BLaER1 treated with 17β-estradiol and CSF1 and Interleukin-3, amounts not matched to agents 10 nM and 100 nM (cell line): ENCODE measurements around the gene RLN3.
"Not testable (repeated sequence)": the region's sequence is repeated elsewhere in the genome, so short reads cannot be mapped to it uniquely, and the experiment has no call there.

Experiments used
- H3K27ac ChIP-seq, 11 experiments: shearing (Covaris generic); formaldehyde crosslinking; 2 replicates each; pipeline ENCODE4 v1.8.1; 2022
- H3K27me3 ChIP-seq, 11 experiments: shearing (Covaris generic); formaldehyde crosslinking; 2 replicates each; pipeline ENCODE4 v1.8.1; 2022
- H3K36me3 ChIP-seq, 11 experiments: shearing (Covaris generic); formaldehyde crosslinking; 2 replicates each; pipeline ENCODE4 v1.8.1; 2022
- H3K4me1 ChIP-seq, 10 experiments: shearing (Covaris generic); formaldehyde crosslinking; 2 replicates each; pipeline ENCODE4 v1.8.1; 2022
- H3K4me2 ChIP-seq, 11 experiments: shearing (Covaris generic); formaldehyde crosslinking; 2 replicates each; pipeline ENCODE4 v1.8.1; 2022
- H3K4me3 ChIP-seq, 10 experiments: shearing (Covaris generic); formaldehyde crosslinking; 2 replicates each; pipeline ENCODE4 v1.8.1; 2022
- H3K9ac ChIP-seq, 11 experiments: shearing (Covaris generic); formaldehyde crosslinking; 2 replicates each; pipeline ENCODE4 v1.8.1; 2022
- H3K9me3 ChIP-seq, 11 experiments: shearing (Covaris generic); formaldehyde crosslinking; replicated peaks in 1 of 11; 2 replicates each; pipeline ENCODE4 v1.8.1; 2022
- H4K20me1 ChIP-seq, 11 experiments: shearing (Covaris generic); formaldehyde crosslinking; 2 replicates each; pipeline ENCODE4 v1.8.1; 2022
- Cebpa-rat ChIP-seq, 11 experiments: shearing (Covaris generic); IDR thresholded peaks; 2 replicates each; pipeline ENCODE4 v1.8.1; 2022

The RLN3 gene

GRCh38 chr19:14035706-14036105 lies 7.8 kb downstream of the RLN3 start:
- no peak overlapping the region for H3K27ac ChIP-seq
- no peak overlapping the region for H3K4me2 ChIP-seq
- H3K27me3 ChIP-seq = peaks cover 0 to 7% (median 0%) of the 10 kb centered on the region in 11 experiments; a peak in 6 of 22 replicates
- H3K36me3 ChIP-seq = peaks cover 0 to 29% (median 0%) of the 10 kb centered on the region in 11 experiments; a peak in 7 of 22 replicates
- H3K9me3 ChIP-seq = no peaks in the 10 kb centered on the region
- H4K20me1 ChIP-seq = peaks cover 0 to 6% (median 0%) of the 10 kb centered on the region in 11 experiments; a peak in 1 of 22 replicates
- no peak overlapping the region for H3K9ac ChIP-seq
- TF ChIP-seq Cebpa-rat (IDR thresholded peaks at IDR 0.05) = no peak
- peaks cover 6 to 19% (median 13%) of the 10 kb centered on the region in 10 experiments; a peak in 19 of 20 replicates for H3K4me1 ChIP-seq
- H3K4me3 ChIP-seq = no peak overlapping the region

- no peak overlapping the region for H3K9ac ChIP-seq
- H3K4me3 ChIP-seq = no peak overlapping the region
- no peaks in the 10 kb centered on the region for H3K27me3 ChIP-seq
- H3K4me1 ChIP-seq = peaks cover 0 to 11% (median 7%) of the 10 kb centered on the region in 10 experiments; a peak in 8 of 20 replicates
- H3K4me2 ChIP-seq = no peak overlapping the region
- no peaks in the 10 kb centered on the region for H3K9me3 ChIP-seq
- no peak overlapping the region for H3K27ac ChIP-seq
- no peak for TF ChIP-seq Cebpa-rat (IDR thresholded peaks at IDR 0.05)
- H4K20me1 ChIP-seq = peaks cover 0 to 6% (median 0%) of the 10 kb centered on the region in 11 experiments; a peak in 1 of 22 replicates
- H3K36me3 ChIP-seq = peaks cover 0 to 44% (median 3%) of the 10 kb centered on the region in 11 experiments; a peak in 7 of 22 replicates
Measured at GRCh38 chr19:14039181-14039580, 11.2 kb downstream of the RLN3 start.

DNA sequence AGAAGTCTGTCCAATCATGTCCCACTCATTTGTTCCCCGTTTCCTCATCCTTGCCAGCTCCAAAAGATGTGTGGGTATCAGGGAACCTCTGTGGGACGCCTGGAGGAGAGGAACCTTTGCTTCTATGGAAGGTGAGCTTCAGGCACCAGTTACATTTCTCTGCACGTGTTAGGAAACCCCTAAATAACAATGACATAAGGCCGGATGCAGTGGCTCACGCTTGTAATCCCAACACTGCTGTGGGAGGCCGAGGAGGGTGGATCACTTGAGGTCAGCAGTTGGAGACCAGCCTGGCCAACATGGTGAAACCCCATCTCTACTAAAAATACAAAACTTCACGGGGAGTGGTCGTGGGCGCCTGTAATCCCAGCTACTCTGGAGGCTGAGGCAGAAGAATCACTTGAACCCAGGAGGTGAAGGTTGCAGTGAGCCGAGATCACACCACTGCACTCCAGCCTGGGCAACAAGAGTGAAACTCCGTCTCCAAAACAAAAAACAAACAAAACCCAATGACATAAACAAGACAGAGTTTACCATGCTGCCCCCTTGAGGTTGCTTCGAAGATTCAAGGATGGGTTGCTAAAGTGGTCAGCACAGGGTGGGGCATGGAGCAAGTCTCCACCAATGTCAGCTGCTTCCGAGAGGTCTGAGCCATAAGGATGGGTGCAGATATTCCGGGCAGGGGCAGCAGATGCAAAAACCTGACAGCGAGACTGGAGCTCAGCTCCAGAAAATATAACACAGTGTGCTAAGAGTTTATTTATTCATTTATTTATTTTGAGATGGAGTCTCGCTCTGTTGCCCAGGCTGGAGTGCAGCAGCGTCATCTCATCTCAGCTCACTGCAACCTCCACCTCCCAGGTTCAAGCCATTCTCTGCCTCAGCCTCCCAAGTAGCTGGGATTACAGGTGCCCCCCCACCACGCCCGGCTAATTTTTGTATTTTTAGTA lies 15.0 kb downstream of the RLN3 start:
- H3K4me1 ChIP-seq = peaks cover 20 to 36% (median 30%) of the 10 kb centered on the region in 10 experiments
- H3K9ac ChIP-seq = peak overlapping the region in 4 of 11 experiments; percentile 36 to 53 (median 41); a peak in 7 of 22 replicates
- H3K4me3 ChIP-seq, H3K9me3 ChIP-seq, H3K27me3 ChIP-seq: not testable (repeated sequence)
- H4K20me1 ChIP-seq = peaks cover 0 to 22% (median 0%) of the 10 kb centered on the region in 11 experiments; a peak in 4 of 22 replicates
- peak overlapping the region in 7 of 11 experiments; percentile 4 to 69 (median 47); a peak in 8 of 22 replicates for H3K27ac ChIP-seq
- H3K4me2 ChIP-seq = peak overlapping the region in 4 of 11 experiments; percentile 15 to 49 (median 24); a peak in 6 of 22 replicates
- peaks cover 0 to 37% (median 1%) of the 10 kb centered on the region in 11 experiments; a peak in 8 of 22 replicates for H3K36me3 ChIP-seq

DNA sequence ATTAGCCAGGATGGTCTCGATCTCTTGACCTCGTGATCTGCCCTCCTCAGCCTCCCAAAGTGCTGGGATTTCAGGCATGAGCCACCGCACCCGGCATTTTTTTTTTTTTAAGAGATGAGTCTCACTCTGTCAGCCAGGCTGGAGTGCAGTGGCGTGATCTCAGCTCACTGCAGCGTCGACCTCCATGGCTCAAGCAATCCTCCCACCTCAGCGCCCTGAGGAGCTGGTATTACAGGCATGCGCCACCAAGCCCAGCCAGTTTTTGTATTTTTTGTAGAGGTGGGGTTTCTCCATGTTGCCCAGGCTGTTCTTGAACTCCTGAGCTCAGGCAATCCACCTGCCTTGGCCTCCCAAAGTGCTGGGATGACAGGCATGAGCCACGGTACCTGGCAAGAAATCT lies 19.9 kb downstream of the RLN3 start:
- Histone ChIP-seq H3K4me1 (peaks cover 19 to 29% (median 25%) of the 10 kb centered on the region in 10 experiments), H3K36me3 (peaks cover 0 to 44% (median 21%) of the 10 kb centered on the region in 11 experiments; a peak in 13 of 22 replicates)

DNA sequence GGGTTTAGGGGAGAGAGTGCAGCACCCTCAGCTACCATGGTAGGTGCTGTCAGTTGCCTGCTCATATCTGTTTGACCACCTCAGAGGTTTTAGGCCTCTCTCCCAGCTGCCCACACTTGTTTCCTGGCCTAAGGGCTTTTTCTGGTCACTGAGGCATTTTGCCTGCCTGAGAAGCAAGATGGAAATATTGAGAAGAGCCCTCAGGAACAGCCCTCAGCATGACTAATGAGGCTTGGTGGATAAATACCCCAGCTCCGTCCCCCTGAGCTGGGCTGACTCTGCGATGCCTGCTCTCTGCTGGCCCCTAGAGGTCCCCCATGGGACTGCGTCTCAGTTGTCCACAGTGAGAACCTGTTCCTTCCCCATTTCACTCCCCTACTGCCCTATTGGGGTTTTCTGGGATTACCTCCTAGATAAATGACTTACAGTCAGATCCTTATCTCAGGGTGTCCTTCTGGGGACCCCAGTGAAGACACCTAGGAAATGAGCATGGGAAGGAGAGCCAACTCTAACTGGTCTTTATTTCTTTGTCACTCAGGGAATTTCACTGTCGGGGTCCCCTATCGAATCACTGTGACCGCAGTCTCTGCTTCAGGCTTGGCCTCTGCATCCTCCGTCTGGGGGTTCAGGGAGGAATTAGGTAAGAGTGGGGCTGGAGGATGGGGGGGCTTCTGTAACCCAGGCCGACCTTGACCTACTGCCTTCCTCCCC lies 20.6 kb downstream of the RLN3 start:
- Histone ChIP-seq H3K9ac (no peak overlapping the region), H3K4me1 (peaks cover 19 to 28% (median 24%) of the 10 kb centered on the region in 10 experiments), H3K36me3 (peaks cover 0 to 46% (median 21%) of the 10 kb centered on the region in 11 experiments; a peak in 13 of 22 replicates), H3K4me3 (no peak overlapping the region), H3K27me3 (peaks cover 0 to 15% (median 0%) of the 10 kb centered on the region in 11 experiments; a peak in 7 of 22 replicates), H3K9me3 (peaks cover 0 to 10% (median 4%) of the 10 kb centered on the region in 11 experiments; a peak in 12 of 22 replicates), H4K20me1 (peaks cover 0 to 34% (median 0%) of the 10 kb centered on the region in 11 experiments; a peak in 7 of 22 replicates), H3K27ac (no peak overlapping the region), H3K4me2 (no peak overlapping the region)
- TF ChIP-seq Cebpa-rat (IDR thresholded peaks at IDR 0.05) = no peak

More for the DNA sequence above, 19.9 kb downstream of the RLN3 start:
- Histone ChIP-seq H3K9me3 (peaks cover 0 to 10% (median 4%) of the 10 kb centered on the region in 11 experiments; a peak in 12 of 22 replicates), H3K4me2 (peak overlapping the region in 2 of 11 experiments; percentile 67 to 81; a peak in 1 of 22 replicates), H4K20me1 (peaks cover 0 to 30% (median 0%) of the 10 kb centered on the region in 11 experiments; a peak in 6 of 22 replicates)
- not testable (repeated sequence) for H3K27me3 ChIP-seq, H3K9ac ChIP-seq, H3K27ac ChIP-seq, H3K4me3 ChIP-seq

DNA sequence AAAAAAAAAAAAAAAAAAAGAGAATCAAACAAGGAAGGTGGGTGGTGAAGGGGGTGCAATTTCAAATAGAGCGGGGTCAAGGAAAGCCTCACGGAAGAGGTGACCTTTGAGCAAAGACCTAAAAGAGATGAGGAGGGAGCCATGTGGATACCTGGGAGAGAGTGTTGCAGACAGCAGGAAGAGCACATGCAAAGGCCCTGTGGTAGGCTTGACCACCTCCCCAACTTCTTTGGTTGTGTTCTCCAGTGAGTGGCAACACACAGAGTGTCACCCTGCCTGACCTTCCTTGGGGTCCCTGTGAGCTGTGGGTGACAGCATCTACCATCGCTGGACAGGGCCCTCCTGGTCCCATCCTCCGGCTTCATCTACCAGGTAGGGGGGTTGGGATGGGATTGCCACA lies 22.6 kb downstream of the RLN3 start:
- peaks cover 19 to 26% (median 21%) of the 10 kb centered on the region in 10 experiments for H3K4me1 ChIP-seq
- no peak overlapping the region for H3K27ac ChIP-seq
- no peak for TF ChIP-seq Cebpa-rat (IDR thresholded peaks at IDR 0.05)
- peaks cover 0 to 40% (median 21%) of the 10 kb centered on the region in 11 experiments; a peak in 13 of 22 replicates for H3K36me3 ChIP-seq
- peaks cover under 1 to 34% (median 10%) of the 10 kb centered on the region in 11 experiments; a peak in 14 of 22 replicates for H3K27me3 ChIP-seq
- no peak overlapping the region for H3K4me2 ChIP-seq
- no peak overlapping the region for H3K9ac ChIP-seq
- H3K4me3 ChIP-seq = no peak overlapping the region
- peaks cover 0 to 51% (median 0%) of the 10 kb centered on the region in 11 experiments; a peak in 7 of 22 replicates for H4K20me1 ChIP-seq
- peaks cover 0 to 10% (median 4%) of the 10 kb centered on the region in 11 experiments; a peak in 12 of 22 replicates for H3K9me3 ChIP-seq

- Histone ChIP-seq H3K36me3 (peaks cover 0 to 40% (median 21%) of the 10 kb centered on the region in 11 experiments; a peak in 13 of 22 replicates), H3K4me1 (peaks cover 15 to 22% (median 16%) of the 10 kb centered on the region in 10 experiments), H3K27me3 (peaks cover 4 to 32% (median 14%) of the 10 kb centered on the region in 11 experiments; a peak in 20 of 22 replicates), H3K9me3 (peaks cover 0 to 10% (median 4%) of the 10 kb centered on the region in 11 experiments; a peak in 12 of 22 replicates), H4K20me1 (peaks cover 0 to 46% (median 0%) of the 10 kb centered on the region in 11 experiments; a peak in 7 of 22 replicates)
- H3K9ac ChIP-seq, H3K4me2 ChIP-seq, H3K27ac ChIP-seq, H3K4me3 ChIP-seq: not testable (repeated sequence)
Measured at GRCh38 chr19:14050961-14051360, 23.0 kb downstream of the RLN3 start.

GRCh38 chr19:14051980-14052379 lies 24.0 kb downstream of the RLN3 start:
- H3K9ac ChIP-seq = no peak overlapping the region

More at GRCh38 chr19:14051980-14052379, 24.0 kb downstream of the RLN3 start:
- Histone ChIP-seq H3K27ac (no peak overlapping the region), H3K4me1 (peaks cover 5 to 12% (median 6%) of the 10 kb centered on the region in 10 experiments; a peak in 19 of 20 replicates), H4K20me1 (peaks cover 0 to 39% (median 0%) of the 10 kb centered on the region in 11 experiments; a peak in 6 of 22 replicates), H3K4me3 (no peak overlapping the region), H3K4me2 (no peak overlapping the region), H3K36me3 (peaks cover 0 to 40% (median 21%) of the 10 kb centered on the region in 11 experiments; a peak in 13 of 22 replicates), H3K9me3 (peaks cover 0 to 10% (median 4%) of the 10 kb centered on the region in 11 experiments; a peak in 12 of 22 replicates), H3K27me3 (peaks cover 15 to 37% (median 24%) of the 10 kb centered on the region in 11 experiments)
- no peak for TF ChIP-seq Cebpa-rat (IDR thresholded peaks at IDR 0.05)
